CD4-positive, alpha-beta T cell treated with Interleukin-4 for 4 hours (primary cell): ENCODE measurements around the gene C10orf105.

Experiments
- DNase-seq: peaks from one replicate; pipeline ENCODE4 v3.0.0-alpha.2; 2020

Gene C10orf105

GRCh38 chr10:71671994-71672946, 47.3 kb downstream of the C10orf105 start:
- DNase-seq, result no peak

- no peak for DNase-seq
Observed at GRCh38 chr10:71667387-71667752, 52.2 kb downstream of the C10orf105 start.

GRCh38 chr10:71666639-71667386, 52.8 kb downstream of the C10orf105 start:
- no peak for DNase-seq

- no peak for DNase-seq
Observed at GRCh38 chr10:71665456-71665855, 54.1 kb downstream of the C10orf105 start.

GRCh38 chr10:71664585-71664984, 55.0 kb downstream of the C10orf105 start:
- no peak for DNase-seq

- no peak for DNase-seq
Observed at GRCh38 chr10:71663311-71663710, 56.3 kb downstream of the C10orf105 start.

- no peak for DNase-seq
Observed at GRCh38 chr10:71661779-71662336, 57.7 kb downstream of the C10orf105 start.
